GM23248 (cell line): Measurements from ENCODE around the gene EMSY.
"Not testable (repeated sequence)": the region's sequence is repeated elsewhere in the genome, so short reads cannot be mapped to it uniquely, and the experiment has no call there.

ENCODE experiments used
- EZH2 ChIP-seq: fragments of 200-600 bp; sonication (generic); IDR thresholded peaks from 2 replicates; pipeline ENCODE4 v1.6.1; 2018; ENCODE audit warnings: antibody characterized with exemption, mild to moderate bottlenecking; ENCODE audit not compliant: insufficient read depth, poor library complexity, severe bottlenecking
- EZH2phosphoT487 ChIP-seq: fragments of 200-600 bp; sonication (generic); IDR thresholded peaks from 2 replicates; pipeline ENCODE4 v1.6.1; 2018; ENCODE audit warnings: antibody characterized with exemption, moderate library complexity, mild to moderate bottlenecking, low read depth; ENCODE audit not compliant: insufficient read depth

DNA sequence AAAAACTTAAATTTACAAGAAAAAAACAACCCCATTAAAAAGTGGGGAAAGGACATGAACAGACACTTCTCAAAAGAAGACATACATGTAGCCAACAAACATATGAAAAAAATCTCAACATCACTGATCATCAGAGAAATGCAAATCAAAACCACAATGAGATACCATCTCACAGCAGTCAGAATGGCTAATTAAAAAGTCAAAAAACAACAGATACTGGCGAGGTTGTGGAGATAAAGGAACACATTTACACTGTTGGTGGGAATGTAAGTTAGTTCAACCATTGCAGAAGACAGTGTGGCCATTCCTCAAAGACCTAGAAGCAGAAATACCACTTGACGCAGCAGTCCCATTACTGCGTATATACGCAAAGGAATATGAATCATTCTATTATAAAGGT is 150.3 kb downstream of the EMSY start:
- not testable (repeated sequence) for TF ChIP-seq EZH2phosphoT487, EZH2
